Measurements from ENCODE around the gene NOP9. TPM values are rescaled to one million over a fixed set of nuclear protein-coding genes. Genes with fewer than 3 reads are reported as not detected.

The NOP9 gene
- total and polyA plus RNA-seq, 9 of the 15 experiments (the other 6 are each of a cell fraction or from before 2014, with no cell fraction given): 1.0 to 27.9 (median 15.1) TPM

- H2AFZ ChIP-seq (ENCODE audit: low read depth, low read length): no peak overlapping the region
- 60% methylated on average over 2 of the region's 3 CpGs for WGBS (ENCODE audit: insufficient coverage, low coverage, missing lambda C conversion rate)
- in situ Hi-C loops (cut with MboI) (loop anchor here (10.0 kb wide), 1 partner anchor 277 kb away; no protein-coding TSS in a partner anchor), intact Hi-C loops (cut with micrococcal nuclease) (no loop called here)
- H3K4me3 ChIP-seq: no peak overlapping the region
- TF ChIP-seq HMGXB4 (CRISPR knock-in tag; IDR thresholded peaks at IDR 0.05): no peak
- no peak for TF ChIP-seq SRF (CRISPR knock-in tag; IDR thresholded peaks at IDR 0.05)
- TF ChIP-seq FOXK2 (conservative IDR thresholded peaks at IDR 0.05 in 1 of 2, IDR thresholded peaks at IDR 0.05 in 1 of 2; ENCODE audit: low read depth in 2 of 2): no peak
- TF ChIP-seq ELK1 (CRISPR knock-in tag; IDR thresholded peaks at IDR 0.05): no peak
- TF ChIP-seq TAF7 (tag; IDR thresholded peaks at IDR 0.05): no peak
- no peak for TF ChIP-seq KDM1A (IDR thresholded peaks at IDR 0.05)
- TF ChIP-seq HSF4 (CRISPR knock-in tag; IDR thresholded peaks at IDR 0.05; ENCODE audit: borderline replicate concordance): no peak
- TF ChIP-seq SREBF1 (IDR thresholded peaks at IDR 0.05; ENCODE audit: borderline replicate concordance, low read depth, low read length): no peak
- no peak for TF ChIP-seq CREB1 (IDR thresholded peaks at IDR 0.05)
- TF ChIP-seq CREB1 (CRISPR knock-in tag; IDR thresholded peaks at IDR 0.05): no peak
- no peaks in the 10 kb centered on the region for H3K79me2 ChIP-seq (ENCODE audit: control insufficient read depth, insufficient read depth, low read length)
- peaks cover 38% of the 10 kb centered on the region for H3K36me3 ChIP-seq (ENCODE audit: control insufficient read depth, insufficient read depth, low read length)
- H3K9ac ChIP-seq (ENCODE audit: insufficient read depth in 1 of 2, low read depth in 2 of 2, low read length in 2 of 2): no peak overlapping the region
- H3K27me3 ChIP-seq (ENCODE audit: control insufficient read depth in 2 of 2, insufficient read depth in 2 of 2, low read length in 2 of 2): no peaks in the 10 kb centered on the region
- BruUV-seq (replicated peaks): no TSS peak
- CTCF ChIA-PET (ENCODE audit: low intra/inter-chr PET ratio): no interaction called here
- ATAC-seq (no peak), FAIRE-seq (no peak), DNase-seq (ENCODE audit: extremely low read depth in 1 of 4, low spot score in 3 of 4) (no peak)
- no peak overlapping the region for H3K27ac ChIP-seq (ENCODE audit: extremely low read depth, low read depth, low read length)
- no peaks in the 10 kb centered on the region for H4K20me1 ChIP-seq (replicated peaks; ENCODE audit: control insufficient read depth, insufficient read depth, low read length)
- H3K9me1 ChIP-seq (ENCODE audit: control insufficient read depth, insufficient read depth, low read length): peaks cover 1% of the 10 kb centered on the region
- H3K9me3 ChIP-seq (replicated peaks; ENCODE audit: control insufficient read depth, insufficient read depth, low read depth, low read length): no peaks in the 10 kb centered on the region
- POLR2A ChIA-PET: interaction anchor here (0.6 to 1.0 kb wide), 3 partner anchors 27 to 49 kb away, joined by 3 to 4 read pairs (median 4); partner anchors contain the start of gene TINF2
- peaks cover 0 to 1% of the 10 kb centered on the region in 2 experiments; a peak in 2 of 5 replicates for H3K4me1 ChIP-seq (replicated peaks in 1 of 2; ENCODE audit: control insufficient read depth in 2 of 2, insufficient read depth in 2 of 2, low read length in 2 of 2)
- H3K4me2 ChIP-seq (ENCODE audit: insufficient read depth, low read length): no peak overlapping the region
Measured at GRCh38 chr14:24291446-24292117, 8.1 kb upstream of the NOP9 start.
